Mesodermal cell (in vitro differentiated cells): ENCODE data around the gene SESN3.

Experiments used
- H3K27ac ChIP-seq: 2 replicates; pipeline ENCODE4 v1.7.0; 2013; ENCODE audit warnings: mild to moderate bottlenecking, low read depth, low read length, moderate library complexity; ENCODE audit not compliant: severe bottlenecking
- H3K36me3 ChIP-seq: 2 replicates; pipeline ENCODE4 v1.7.1; 2013; ENCODE audit warnings: mild to moderate bottlenecking, low read length, moderate library complexity; ENCODE audit not compliant: control insufficient read depth, insufficient read depth
- H3K4me1 ChIP-seq: one replicate; pipeline ENCODE4 v1.7.1; 2013; ENCODE audit warnings: mild to moderate bottlenecking, low read length; ENCODE audit not compliant: insufficient read depth, control insufficient read depth, poor library complexity, severe bottlenecking
- H3K4me3 ChIP-seq: 2 replicates; pipeline ENCODE4 v1.7.0; 2013; ENCODE audit warnings: low read length, control low read depth, mild to moderate bottlenecking; ENCODE audit not compliant: insufficient read depth, poor library complexity, severe bottlenecking; ENCODE audit errors: extremely low read depth
- H3K9me3 ChIP-seq: 2 replicates; pipeline ENCODE4 v1.7.1; 2013; ENCODE audit warnings: mild to moderate bottlenecking, low read length, moderate library complexity; ENCODE audit not compliant: control insufficient read depth
- WGBS, 2 experiments: methylation state at CpG; one replicate each; pipeline ENCODE4 v1.1.5; 2013; ENCODE audit warnings: missing lambda C conversion rate in 2 of 2; ENCODE audit not compliant: insufficient coverage in 2 of 2; 5-methylcytosine and 5-hydroxymethylcytosine counted together

Gene SESN3

GRCh38 chr11:95150956-95151684 lies 79.9 kb downstream of the SESN3 start:
- no peaks in the 10 kb centered on the region for H3K36me3 ChIP-seq
- peak overlapping the region; percentile 96 for H3K27ac ChIP-seq
- H3K4me1 ChIP-seq, result peaks cover 48% of the 10 kb centered on the region
- H3K4me3 ChIP-seq, result peak overlapping the region; percentile 55
- H3K9me3 ChIP-seq, result no peaks in the 10 kb centered on the region
- whole genome bisulfite sequencing, 2 experiments, result 1% methylated on average over 50 to 55 of the region's 55 CpGs

DNA sequence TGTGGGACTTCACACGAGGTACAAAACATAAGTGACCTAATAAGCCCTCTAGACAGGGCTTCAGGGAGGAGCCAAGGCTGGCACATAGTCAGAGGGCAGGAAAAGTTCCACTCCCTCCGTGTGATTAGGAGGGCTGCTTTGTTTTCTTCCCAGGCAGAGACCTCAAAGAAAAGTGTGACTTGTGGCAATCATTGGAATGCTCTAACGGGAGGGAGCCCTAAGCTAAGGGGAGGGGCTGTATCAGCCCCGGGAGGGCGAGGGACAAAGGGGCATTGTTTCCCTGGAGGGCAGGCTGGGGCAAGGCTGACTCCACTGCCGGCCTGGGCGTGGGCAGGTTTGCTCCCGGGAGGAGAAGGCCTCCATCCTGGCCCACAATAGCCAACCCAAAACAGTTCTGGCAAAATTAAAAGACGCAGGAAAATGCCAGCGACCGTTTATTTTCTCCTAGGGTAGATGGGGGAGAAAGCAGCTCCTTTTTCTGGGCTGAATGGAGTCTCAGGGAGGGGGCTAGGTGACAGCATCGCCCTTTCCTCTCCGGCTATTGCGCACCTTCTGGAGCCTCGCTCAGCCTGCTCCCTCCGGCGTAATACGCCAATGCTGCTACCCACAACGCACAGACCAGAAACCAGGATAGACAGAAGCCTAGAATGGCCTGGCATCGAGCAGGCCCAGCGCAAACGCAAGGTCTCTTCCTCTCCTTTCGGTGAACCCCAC lies 81.2 kb downstream of the SESN3 start:
- peak overlapping the region; percentile 55 for H3K4me3 ChIP-seq
- 6 to 7% methylated on average over 12 to 18 of the region's 23 CpGs for WGBS, 2 experiments

GRCh38 chr11:95148938-95149337 lies 82.1 kb downstream of the SESN3 start:
- Histone ChIP-seq H3K27ac (peak overlapping the region; percentile 96), H3K4me3 (no peak overlapping the region), H3K36me3 (no peaks in the 10 kb centered on the region), H3K9me3 (no peaks in the 10 kb centered on the region), H3K4me1 (peaks cover 61% of the 10 kb centered on the region)
- 60 to 62% methylated on average over 2 of the region's 2 CpGs for WGBS, 2 experiments

More for the DNA sequence above, 81.2 kb downstream of the SESN3 start:
- H3K36me3 ChIP-seq, result no peaks in the 10 kb centered on the region
- H3K9me3 ChIP-seq, result no peaks in the 10 kb centered on the region
- H3K4me1 ChIP-seq, result peaks cover 53% of the 10 kb centered on the region
- peak overlapping the region; percentile 96 for H3K27ac ChIP-seq

- no peaks in the 10 kb centered on the region for H3K36me3 ChIP-seq
- peak overlapping the region; percentile 93 for H3K27ac ChIP-seq
These were observed 82.6 kb downstream of the SESN3 start for GRCh38 chr11:95148406-95148805.

DNA sequence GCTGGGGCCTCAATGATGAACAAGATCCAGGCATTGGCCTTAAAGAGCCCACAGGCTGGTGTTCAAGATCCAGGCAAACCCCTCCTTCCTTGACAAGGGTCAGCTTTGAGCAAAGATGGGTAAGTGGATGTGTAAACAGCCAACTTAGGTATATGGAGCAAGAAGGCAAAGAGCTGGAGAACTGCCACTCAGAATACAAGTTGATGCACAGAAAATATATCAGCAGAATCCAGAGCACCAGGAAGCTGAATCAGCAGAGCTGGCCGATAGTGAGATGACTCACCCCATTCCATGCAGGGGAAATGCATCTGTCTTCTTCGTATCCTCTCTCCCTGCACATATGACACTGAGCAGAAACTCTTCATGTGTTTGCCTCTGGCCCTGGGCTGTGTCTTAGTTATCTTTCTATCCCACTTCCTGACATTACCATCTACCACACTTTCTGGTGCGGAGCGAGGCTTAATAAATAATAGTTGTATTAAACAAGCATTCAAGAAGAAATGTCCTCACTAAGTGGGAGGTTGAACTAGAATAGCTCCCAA lies 83.6 kb downstream of the SESN3 start:
- WGBS, 2 experiments, result 0 to 6% methylated on average over 1 to 2 of the region's 4 CpGs
- H3K4me3 ChIP-seq, result no peak overlapping the region
- H3K9me3 ChIP-seq, result no peaks in the 10 kb centered on the region
- no peaks in the 10 kb centered on the region for H3K36me3 ChIP-seq
- peaks cover 58% of the 10 kb centered on the region for H3K4me1 ChIP-seq
- H3K27ac ChIP-seq, result peak overlapping the region; percentile 93

More at GRCh38 chr11:95148406-95148805, 82.6 kb downstream of the SESN3 start:
- peaks cover 58% of the 10 kb centered on the region for H3K4me1 ChIP-seq
- H3K4me3 ChIP-seq, result no peak overlapping the region
- no peaks in the 10 kb centered on the region for H3K9me3 ChIP-seq

- Histone ChIP-seq H3K4me1 (peaks cover 55% of the 10 kb centered on the region), H3K4me3 (no peak overlapping the region), H3K36me3 (no peaks in the 10 kb centered on the region), H3K27ac (peak overlapping the region; percentile 93), H3K9me3 (no peaks in the 10 kb centered on the region)
- 80 to 92% methylated on average over 2 to 3 of the region's 4 CpGs for WGBS, 2 experiments
These were observed 85.5 kb downstream of the SESN3 start for GRCh38 chr11:95145430-95146060.

DNA sequence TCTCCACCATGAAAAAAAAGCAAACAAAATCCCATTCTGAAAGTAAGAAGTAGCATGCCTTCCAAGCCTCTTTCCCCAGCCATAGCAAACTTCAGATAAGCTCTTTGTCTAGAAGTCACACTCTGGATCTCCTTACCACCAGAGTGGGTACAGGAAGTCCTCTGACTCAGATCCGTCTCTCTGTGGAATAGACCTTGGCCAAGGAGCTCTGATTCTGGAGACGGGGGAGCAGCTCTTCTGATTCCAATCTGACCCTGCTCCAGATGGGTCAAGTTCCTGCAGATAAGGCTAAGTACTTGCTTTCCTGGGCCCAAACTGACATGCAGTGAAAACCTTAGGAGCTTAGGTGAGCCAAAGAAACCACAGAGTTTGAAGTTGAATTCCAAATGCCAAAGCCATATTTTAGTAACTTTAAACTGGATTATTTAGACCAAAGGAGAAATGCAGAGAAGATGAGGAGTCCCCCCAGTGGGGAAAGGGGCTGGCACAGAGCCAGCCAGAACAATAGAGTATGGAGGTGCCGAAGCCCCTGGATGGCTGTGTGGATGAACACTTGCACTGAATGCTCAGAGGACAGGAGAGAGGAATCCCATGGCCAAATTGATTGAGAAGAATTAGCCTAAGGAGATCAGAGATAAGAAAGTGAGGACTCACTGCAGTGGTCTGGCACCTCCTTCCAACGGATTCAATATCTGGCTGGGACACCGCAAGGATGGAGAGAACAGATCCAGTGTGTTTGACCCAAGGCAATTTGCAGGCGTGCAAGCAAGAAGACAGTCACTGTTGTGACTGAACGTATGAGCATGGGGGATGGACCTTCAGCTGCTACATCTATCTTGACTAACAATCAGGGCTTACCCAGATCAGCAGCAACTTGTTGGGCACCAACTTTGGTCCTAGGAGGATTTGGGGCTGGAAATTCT lies 86.4 kb downstream of the SESN3 start:
- Histone ChIP-seq H3K27ac (no peak overlapping the region), H3K4me1 (peaks cover 49% of the 10 kb centered on the region), H3K9me3 (no peaks in the 10 kb centered on the region), H3K36me3 (no peaks in the 10 kb centered on the region), H3K4me3 (no peak overlapping the region)
- 82 to 86% methylated on average over 7 of the region's 7 CpGs for WGBS, 2 experiments

GRCh38 chr11:95143106-95143681 lies 87.8 kb downstream of the SESN3 start:
- H3K4me1 ChIP-seq, result peaks cover 35% of the 10 kb centered on the region
- H3K27ac ChIP-seq, result no peak overlapping the region
- no peaks in the 10 kb centered on the region for H3K9me3 ChIP-seq
- WGBS, 2 experiments, result 87 to 89% methylated on average over 5 to 6 of the region's 6 CpGs
- H3K4me3 ChIP-seq, result no peak overlapping the region
- H3K36me3 ChIP-seq, result no peaks in the 10 kb centered on the region

DNA sequence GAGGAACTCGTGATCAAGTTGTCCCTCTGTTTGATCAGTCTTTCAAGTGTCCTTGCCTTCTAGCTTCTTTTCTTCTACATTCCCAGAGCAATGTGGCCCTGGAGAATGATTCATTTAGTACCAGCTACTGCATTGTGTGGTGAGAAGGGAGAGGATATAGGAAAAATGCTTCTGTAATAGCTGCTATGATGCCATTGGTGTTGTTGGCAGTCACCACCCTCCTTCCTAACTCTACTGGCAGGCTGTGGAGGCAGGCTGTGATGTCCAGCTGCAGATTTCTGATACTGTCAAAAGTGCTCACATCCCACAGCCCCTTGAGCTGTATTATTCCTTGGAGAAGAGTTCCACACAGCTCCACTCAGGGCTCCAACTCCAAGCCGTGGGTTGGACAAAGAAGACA lies 88.6 kb downstream of the SESN3 start:
- peaks cover 28% of the 10 kb centered on the region for H3K4me1 ChIP-seq
- no peak overlapping the region for H3K4me3 ChIP-seq
- H3K9me3 ChIP-seq, result no peaks in the 10 kb centered on the region
- no peak overlapping the region for H3K27ac ChIP-seq
- WGBS, 2 experiments, result 86% methylated on average over 1 of the region's 2 CpGs; no CpG with 5 or more reads in 1 of the 2 experiments
- no peaks in the 10 kb centered on the region for H3K36me3 ChIP-seq
